Chondrocyte (in vitro differentiated cells): ENCODE results near the gene SLC6A19. TPM values are rescaled to one million over a fixed set of nuclear protein-coding genes. Genes with fewer than 3 reads are reported as not detected.
A peak's percentile ranks its signal among the peaks of the same experiment; 100 is the strongest.

Experiments
- DNase-seq: peaks from one replicate; pipeline ENCODE4 v3.0.0; 2021; ENCODE audit warnings: mixed read lengths, low spot score
- H3K27ac Mint-ChIP-seq: one replicate; pipeline ENCODE4 v1.8.0; 2021; ENCODE audit warnings: mild to moderate bottlenecking, moderate library complexity, mixed read lengths; ENCODE audit not compliant: unreplicated experiment
- H3K27me3 Mint-ChIP-seq: 2 replicates; pipeline ENCODE4 v1.8.0; 2021; ENCODE audit warnings: low read depth, mixed read lengths
- H3K36me3 Mint-ChIP-seq: 2 replicates; pipeline ENCODE4 v1.8.0; 2021; ENCODE audit warnings: low read depth, mixed read lengths
- H3K4me1 Mint-ChIP-seq: 2 replicates; pipeline ENCODE4 v1.8.0; 2021; ENCODE audit warnings: low read depth, mild to moderate bottlenecking, mixed read lengths
- H3K4me3 Mint-ChIP-seq: one replicate; pipeline ENCODE4 v1.8.0; 2021; ENCODE audit warnings: mild to moderate bottlenecking, moderate library complexity, mixed read lengths; ENCODE audit not compliant: unreplicated experiment
- H3K9me3 Mint-ChIP-seq: 2 replicates; pipeline ENCODE4 v1.8.0; 2021; ENCODE audit warnings: low read depth, mixed read lengths
- total RNA-seq: library from RNA; stranded (reverse); gene quantifications from 3 replicates; pipeline ENCODE4 v1.2.1, GENCODE V29; 2021
- TF ChIP-seq, protein P1 (sequence below): fragments of 200-600 bp; sonication (generic); IDR thresholded peaks from 2 replicates; pipeline ENCODE4 v1.5.0; 2021; ENCODE audit warnings: antibody characterized with exemption, mild to moderate bottlenecking, moderate library complexity

The SLC6A19 gene
- total RNA-seq, 1 donor from 2014 or later, result not detected

DNA sequence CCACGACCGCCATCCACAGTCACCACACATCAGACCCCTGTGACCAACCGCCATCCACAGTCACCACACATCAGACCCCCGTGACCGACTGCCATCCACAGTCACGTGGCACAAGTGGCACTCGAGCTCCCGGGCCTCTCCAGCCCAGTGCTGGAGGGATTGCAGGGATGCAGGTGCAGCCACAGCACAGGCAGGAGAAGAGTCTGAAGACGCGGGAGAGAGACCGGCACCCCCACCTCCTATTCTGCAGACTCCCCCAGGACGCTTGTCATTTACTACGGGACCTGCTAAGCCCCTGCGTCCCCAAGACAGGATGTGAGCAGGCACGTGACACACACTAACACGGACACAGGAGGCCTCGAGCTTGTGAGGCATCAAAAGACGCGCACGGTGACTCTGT is 72.3 kb downstream of the SLC6A19 start:
- no peaks in the 10 kb centered on the region for H3K36me3 Mint-ChIP-seq
- no peaks in the 10 kb centered on the region for H3K4me1 Mint-ChIP-seq
- H3K27me3 Mint-ChIP-seq, result peaks cover 4% of the 10 kb centered on the region
- no peak overlapping the region for H3K27ac Mint-ChIP-seq
- no peak overlapping the region for H3K4me3 Mint-ChIP-seq
- no peaks in the 10 kb centered on the region for H3K9me3 Mint-ChIP-seq
- TF ChIP-seq, protein P1, sequence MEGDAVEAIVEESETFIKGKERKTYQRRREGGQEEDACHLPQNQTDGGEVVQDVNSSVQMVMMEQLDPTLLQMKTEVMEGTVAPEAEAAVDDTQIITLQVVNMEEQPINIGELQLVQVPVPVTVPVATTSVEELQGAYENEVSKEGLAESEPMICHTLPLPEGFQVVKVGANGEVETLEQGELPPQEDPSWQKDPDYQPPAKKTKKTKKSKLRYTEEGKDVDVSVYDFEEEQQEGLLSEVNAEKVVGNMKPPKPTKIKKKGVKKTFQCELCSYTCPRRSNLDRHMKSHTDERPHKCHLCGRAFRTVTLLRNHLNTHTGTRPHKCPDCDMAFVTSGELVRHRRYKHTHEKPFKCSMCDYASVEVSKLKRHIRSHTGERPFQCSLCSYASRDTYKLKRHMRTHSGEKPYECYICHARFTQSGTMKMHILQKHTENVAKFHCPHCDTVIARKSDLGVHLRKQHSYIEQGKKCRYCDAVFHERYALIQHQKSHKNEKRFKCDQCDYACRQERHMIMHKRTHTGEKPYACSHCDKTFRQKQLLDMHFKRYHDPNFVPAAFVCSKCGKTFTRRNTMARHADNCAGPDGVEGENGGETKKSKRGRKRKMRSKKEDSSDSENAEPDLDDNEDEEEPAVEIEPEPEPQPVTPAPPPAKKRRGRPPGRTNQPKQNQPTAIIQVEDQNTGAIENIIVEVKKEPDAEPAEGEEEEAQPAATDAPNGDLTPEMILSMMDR, result no peak
- DNase-seq, result peak; percentile 86

DNA sequence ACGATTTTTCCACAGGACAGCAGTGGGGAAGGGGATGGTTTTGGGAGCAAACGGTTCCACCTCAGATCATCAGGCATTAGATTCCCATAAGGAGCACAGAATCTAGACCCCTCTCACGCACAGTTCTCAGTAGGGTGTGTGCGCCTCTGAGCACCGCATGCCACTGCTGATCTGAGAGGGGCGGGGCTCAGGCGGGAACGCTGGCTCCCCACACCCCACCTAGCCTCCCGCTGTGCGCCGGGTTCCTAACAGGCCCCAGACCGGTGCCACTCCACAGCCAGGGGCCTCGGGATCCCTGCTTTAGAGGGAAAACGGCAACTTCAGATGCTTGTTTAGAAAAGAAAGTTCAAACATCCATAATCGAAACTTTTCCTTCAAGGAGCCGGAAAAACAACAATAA is 73.1 kb downstream of the SLC6A19 start:
- H3K9me3 Mint-ChIP-seq, result no peaks in the 10 kb centered on the region
- H3K27me3 Mint-ChIP-seq, result peaks cover 4% of the 10 kb centered on the region
- no peak overlapping the region for H3K27ac Mint-ChIP-seq
- DNase-seq, result no peak
- H3K36me3 Mint-ChIP-seq, result no peaks in the 10 kb centered on the region
- no peak overlapping the region for H3K4me3 Mint-ChIP-seq
- no peaks in the 10 kb centered on the region for H3K4me1 Mint-ChIP-seq
- TF ChIP-seq, protein P1, result no peak

Other genes starting within 250 kb of the SLC6A19 start
- gene NKD2, start 192.8 kb upstream of the SLC6A19 start, total RNA-seq, result not detected in 3 replicates
- gene SLC12A7, start 89.5 kb upstream of the SLC6A19 start, total RNA-seq, result 2.0 to 4.9 TPM (median 3.7 TPM) in 3 replicates
- gene SLC6A18, start 23.8 kb downstream of the SLC6A19 start, total RNA-seq, result not detected in 3 replicates
- gene TERT, start 93.5 kb downstream of the SLC6A19 start, total RNA-seq, result not detected in 3 replicates
- gene CLPTM1L, start 143.5 kb downstream of the SLC6A19 start, total RNA-seq, result 75.8 to 108 TPM (median 81.6 TPM) in 3 replicates
- not detected in 3 replicates for gene SLC6A3, start 243.8 kb downstream of the SLC6A19 start, total RNA-seq